WI38 (cell line): ENCODE measurements around the gene ARL11.

Experiments
- H3K4me3 ChIP-seq: 2 replicates; pipeline ENCODE4 v1.5.1; 2011; ENCODE audit warnings: low read depth, mild to moderate bottlenecking, control low read depth, low read length
- CTCF ChIP-seq: IDR thresholded peaks from 2 replicates; pipeline ENCODE4 v1.5.1; 2012; ENCODE audit warnings: low read depth, mild to moderate bottlenecking, control low read depth, low read length

ARL11 gene

GRCh38 chr13:49651570-49652354 is 23.5 kb downstream of the ARL11 start:
- TF ChIP-seq CTCF: no peak
- H3K4me3 ChIP-seq: no peak overlapping the region

- H3K4me3 ChIP-seq: no peak overlapping the region
- peak; percentile 34 for TF ChIP-seq CTCF
These were observed 24.3 kb downstream of the ARL11 start for GRCh38 chr13:49652355-49653305.

GRCh38 chr13:49653478-49653877 is 25.2 kb downstream of the ARL11 start:
- TF ChIP-seq CTCF: no peak

GRCh38 chr13:49654011-49654410 is 25.7 kb downstream of the ARL11 start:
- TF ChIP-seq CTCF: no peak
- no peak overlapping the region for H3K4me3 ChIP-seq

More at GRCh38 chr13:49653478-49653877, 25.2 kb downstream of the ARL11 start:
- no peak overlapping the region for H3K4me3 ChIP-seq

DNA sequence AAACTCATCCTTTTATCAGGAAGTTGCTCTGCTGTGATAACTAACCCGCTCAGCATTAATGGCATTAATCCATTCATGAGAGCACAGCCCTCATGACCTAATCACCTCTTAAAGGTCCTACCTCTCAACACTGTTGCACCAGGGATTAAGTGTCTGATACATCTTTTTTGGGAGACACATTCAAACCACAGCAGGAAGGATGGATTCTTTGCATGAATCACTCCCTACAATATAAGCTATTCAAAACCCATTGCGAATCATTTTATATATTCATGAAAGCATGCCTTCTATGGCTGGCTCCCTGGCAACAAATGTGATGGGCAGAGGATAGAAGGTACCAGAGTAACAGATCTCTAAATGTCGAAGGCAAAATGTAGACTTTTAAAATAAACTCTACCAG is 27.6 kb downstream of the ARL11 start:
- no peak overlapping the region for H3K4me3 ChIP-seq
- no peak for TF ChIP-seq CTCF

DNA sequence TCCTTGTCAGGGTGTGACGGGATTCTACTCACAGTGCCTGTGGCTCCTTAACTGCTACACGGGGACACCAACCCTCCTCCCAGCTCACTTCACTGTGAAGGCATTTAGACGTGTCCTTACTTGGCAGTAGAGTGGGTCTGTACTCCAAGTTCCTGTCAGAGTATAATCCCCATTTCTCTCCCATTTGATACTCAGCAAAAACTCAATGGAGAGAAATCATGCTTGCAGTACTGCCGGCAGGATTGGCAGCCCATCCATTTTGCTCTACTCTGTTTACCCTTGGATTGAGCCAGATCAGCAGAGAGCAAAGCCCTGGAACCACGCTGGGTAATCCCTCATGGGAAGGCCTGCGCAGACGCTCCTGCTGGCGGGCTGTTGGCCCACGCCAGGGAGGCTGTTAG is 28.9 kb downstream of the ARL11 start:
- no peak overlapping the region for H3K4me3 ChIP-seq
- TF ChIP-seq CTCF: no peak

DNA sequence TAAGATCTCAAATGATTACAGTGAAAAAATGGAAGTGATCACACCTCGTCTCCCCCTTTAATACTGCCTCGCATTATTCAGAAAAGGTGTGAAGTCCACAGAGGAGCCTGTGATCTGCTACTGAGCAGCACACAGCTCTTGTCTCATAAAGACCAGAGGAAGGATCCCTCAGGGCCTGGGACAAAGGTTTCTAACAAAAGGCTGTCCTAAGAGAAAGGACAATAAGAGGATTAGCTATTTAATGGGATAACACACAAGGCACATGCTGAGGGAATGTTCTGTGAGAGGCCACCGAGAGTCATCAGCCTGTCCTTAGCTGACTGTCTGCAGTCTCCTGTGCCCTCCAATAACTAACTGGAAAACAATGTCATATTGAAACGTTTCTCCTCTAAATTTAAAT is 36.3 kb downstream of the ARL11 start:
- TF ChIP-seq CTCF: no peak
- no peak overlapping the region for H3K4me3 ChIP-seq
